Right renal pelvis (tissue), 4 donors: ENCODE data around the gene MED20. TPM values are rescaled to one million over a fixed set of nuclear protein-coding genes. Genes with fewer than 3 reads are reported as not detected.

Source experiments
- DNase-seq, 4 donors: peaks; one replicate each; pipeline ENCODE4 v3.0.0-alpha.2; 2013; ENCODE audit warnings: low read depth in 4 of 4, low spot score in 3 of 4, missing footprints in 1 of 4
- polyA plus RNA-seq, 4 donors: library from polyadenylated mRNA; unstranded; fragments of 120-200 nt; gene quantifications; one replicate each; pipeline ENCODE4 v1.2.1, GENCODE V29; 2013; ENCODE audit not compliant: insufficient read length in 4 of 4

Gene MED20
- polyA plus RNA-seq, 4 donors = 40.5 to 43.2 (median 41.6) TPM

- no peak for DNase-seq
Measured at GRCh38 chr6:41914869-41915530, 5.9 kb downstream of the MED20 start.

- DNase-seq = no peak
Measured at GRCh38 chr6:41914343-41914742, 6.6 kb downstream of the MED20 start.

DNA sequence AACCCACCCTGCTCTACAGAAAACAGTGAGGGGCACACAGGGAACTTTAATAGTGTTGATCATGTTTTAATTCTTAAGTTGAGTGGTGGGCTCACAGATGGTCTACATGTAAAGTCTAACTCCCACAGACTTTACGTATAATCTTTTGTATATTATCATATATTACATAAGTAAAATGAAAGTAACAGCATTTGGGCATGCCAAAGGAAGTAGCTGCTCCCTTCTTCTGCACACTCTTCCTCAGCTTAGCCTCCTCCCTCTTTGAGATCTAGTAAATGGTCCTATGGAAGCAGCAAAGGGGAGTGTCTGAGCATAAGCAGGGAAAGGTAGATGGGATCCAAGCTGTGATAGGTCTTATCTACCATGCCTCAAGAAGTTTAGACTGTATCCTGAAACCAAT is 11.2 kb downstream of the MED20 start:
- DNase-seq = no peak

DNA sequence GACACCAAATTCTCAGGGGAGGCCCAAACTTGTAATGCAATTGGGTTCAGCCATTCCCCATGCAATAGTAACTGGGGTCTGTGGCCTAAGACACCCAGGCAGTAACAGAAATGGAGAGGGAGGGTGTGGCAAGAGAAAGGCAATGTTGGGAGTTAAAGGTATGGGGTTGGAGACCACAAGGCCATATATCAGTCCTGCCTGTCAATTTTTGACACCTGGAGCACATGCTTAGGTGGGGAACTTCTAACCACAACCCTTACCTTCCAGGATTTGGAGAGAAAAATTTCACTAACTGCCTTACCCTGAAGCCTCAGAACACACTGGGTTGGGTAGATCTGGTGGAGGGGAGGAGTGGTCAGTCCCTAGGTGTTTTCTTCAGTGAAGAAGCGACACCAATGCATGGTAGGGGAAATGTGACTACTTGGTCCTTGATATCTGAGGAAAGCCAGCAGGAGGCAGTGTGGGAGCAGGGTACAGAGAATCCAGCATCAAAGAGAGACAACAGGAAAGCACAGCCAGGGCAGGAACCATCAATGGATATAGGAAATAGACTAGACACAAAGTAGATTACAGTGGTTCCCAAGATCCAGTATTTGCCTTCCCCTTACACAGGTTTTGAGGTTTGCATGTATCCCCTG is 18.9 kb downstream of the MED20 start:
- no peak for DNase-seq

- DNase-seq = no peak
Measured at GRCh38 chr6:41900861-41901260, 20.1 kb downstream of the MED20 start.

GRCh38 chr6:41896281-41896680 is 24.7 kb downstream of the MED20 start:
- no peak for DNase-seq

- peak; percentile 85 to 88 (median 86) for DNase-seq
Measured at GRCh38 chr6:41895300-41896233, 25.4 kb downstream of the MED20 start, which contains the start of gene USP49. TSS of gene USP49 (minus strand) at chr6:41895375. CDS start at chr6:41806983, 88,392 bp downstream.

GRCh38 chr6:41894366-41895299 is 26.3 kb downstream of the MED20 start:
- DNase-seq = no peak

- no peak for DNase-seq
Measured at GRCh38 chr6:41892921-41893564, 27.9 kb downstream of the MED20 start.

DNA sequence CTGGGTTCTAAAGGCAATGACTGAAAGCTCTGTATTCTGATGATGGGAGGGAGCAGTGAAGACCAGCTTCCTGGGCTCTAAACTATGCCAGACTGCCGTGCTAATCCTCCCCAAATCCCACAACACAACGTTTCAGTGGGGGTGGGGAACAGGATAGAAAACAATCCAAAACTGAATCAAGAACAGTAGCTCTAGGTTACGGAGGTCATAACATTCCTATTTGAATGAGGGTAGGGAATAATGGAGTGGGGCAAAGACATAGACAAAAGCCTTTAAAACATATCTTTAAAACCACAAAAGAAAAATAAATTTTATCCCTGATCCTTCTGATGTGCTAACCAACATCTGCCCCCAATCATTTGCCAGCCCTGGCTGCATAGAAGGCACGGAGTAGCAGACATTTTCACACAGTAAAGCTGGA is 33.6 kb downstream of the MED20 start:
- DNase-seq = no peak

GRCh38 chr6:41885930-41886329 is 35.0 kb downstream of the MED20 start:
- DNase-seq = no peak

DNA sequence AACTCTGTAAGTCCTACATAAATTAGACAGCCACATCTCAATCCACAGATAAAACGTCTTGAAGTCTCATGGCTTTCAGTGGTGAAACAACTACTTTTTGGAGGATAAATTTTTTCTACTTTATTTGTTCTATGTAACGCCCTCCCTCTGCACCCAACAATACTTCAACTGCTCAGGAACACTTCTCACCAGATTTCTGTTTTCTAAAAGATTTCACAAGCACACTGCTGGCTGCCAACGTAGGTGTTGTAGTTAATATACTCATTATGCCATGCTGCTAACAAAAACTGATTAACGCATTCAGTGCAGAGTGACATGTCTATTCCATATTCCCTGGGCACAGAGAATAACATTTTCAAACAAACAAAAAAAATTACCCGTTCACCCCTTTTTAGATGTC is 36.0 kb downstream of the MED20 start:
- DNase-seq = no peak

DNA sequence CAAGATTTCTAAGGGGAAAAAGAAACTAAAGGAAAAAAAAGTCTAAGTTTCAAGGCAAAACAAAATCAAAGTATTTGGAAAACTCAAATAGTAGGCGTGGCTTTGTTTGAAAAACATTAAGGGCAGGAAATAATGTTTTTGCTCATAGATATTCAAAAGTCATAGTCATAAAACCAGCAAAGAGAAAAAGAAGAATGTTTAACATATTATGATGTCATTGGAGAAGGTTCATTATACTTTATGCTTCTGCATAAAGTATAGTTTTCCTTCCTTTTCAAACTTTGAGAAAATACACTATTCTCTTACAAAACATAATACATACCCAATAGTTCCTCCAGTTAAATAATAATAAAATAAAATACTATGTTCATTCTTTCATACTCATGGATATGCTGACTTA is 39.4 kb downstream of the MED20 start:
- no peak for DNase-seq

GRCh38 chr6:41878961-41879405 is 42.0 kb downstream of the MED20 start:
- no peak for DNase-seq

DNA sequence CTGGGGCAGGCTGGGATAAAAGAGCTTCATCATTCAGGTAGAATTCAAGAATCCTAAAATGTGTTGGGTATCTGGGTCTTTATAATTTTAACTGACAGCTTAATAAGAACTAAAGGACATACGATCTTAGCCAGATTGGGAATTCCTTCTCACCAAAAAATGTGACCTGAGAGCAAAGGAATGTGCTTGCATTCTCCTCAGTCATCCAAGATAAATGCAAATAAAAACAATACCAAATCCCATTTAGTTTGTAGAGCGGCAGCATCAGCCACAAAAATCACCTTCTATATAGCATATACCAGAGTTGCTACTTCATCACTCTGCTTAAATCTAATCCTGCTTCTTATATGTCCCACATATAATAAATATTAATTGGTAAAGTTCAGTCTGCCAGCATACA is 42.7 kb downstream of the MED20 start:
- DNase-seq = no peak

DNA sequence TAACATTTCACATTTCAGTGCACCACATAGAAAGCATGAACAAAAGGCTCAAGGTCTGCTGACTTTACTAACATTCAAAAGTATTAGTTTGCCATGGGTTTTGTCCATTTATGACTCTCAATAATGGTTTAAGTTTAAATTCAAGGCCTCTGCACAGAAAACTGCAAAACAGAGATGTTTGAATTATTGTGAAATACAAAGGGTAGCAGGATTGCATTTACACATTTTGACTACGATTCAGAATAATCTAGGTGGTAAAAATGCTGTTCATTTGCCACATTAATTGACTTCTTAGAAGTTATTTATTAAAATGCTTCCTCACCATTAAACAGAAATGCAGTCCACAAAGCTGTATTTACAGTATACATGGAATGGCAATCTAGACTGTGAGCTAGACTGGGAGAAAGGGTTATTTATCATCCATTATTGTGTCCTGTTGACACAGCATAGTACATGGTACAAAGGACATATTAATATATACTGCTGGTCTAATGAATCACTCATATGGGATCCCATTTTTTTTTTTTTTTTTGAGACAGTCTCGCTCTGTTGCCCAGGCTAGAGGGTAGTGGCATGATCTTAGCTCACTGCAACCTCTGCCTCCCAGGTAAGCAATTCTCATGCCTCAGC is 43.8 kb downstream of the MED20 start:
- DNase-seq = no peak

GRCh38 chr6:41874741-41875140 is 46.2 kb downstream of the MED20 start:
- no peak for DNase-seq

DNA sequence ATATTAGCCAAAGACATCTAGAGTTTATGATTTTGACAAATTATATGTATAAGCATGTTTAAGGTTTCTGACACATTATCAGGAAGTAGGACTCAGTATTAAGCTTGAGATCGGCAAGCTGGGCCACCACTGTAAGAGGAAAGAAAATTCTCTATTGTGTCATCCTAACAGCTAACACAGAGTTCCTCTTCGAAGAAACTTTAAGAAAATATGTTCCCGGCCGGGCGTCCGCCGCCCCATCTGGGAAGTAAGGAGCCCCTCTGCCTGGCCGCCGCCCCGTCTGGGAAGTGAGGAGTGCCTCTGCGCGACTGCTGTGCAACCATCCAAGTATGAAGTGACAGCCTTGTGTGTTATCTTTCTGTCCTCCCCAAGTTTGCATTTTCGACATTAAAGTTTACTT is 48.8 kb downstream of the MED20 start:
- no peak for DNase-seq

GRCh38 chr6:41871691-41872090 is 49.2 kb downstream of the MED20 start:
- no peak for DNase-seq
